HepG2 (cell line): ENCODE data around the gene SLC25A28. TPM values are rescaled to one million over a fixed set of nuclear protein-coding genes. Genes with fewer than 3 reads are reported as not detected.

Experiments used
- GPN1 ChIP-seq: sonication (generic); formaldehyde crosslinking; IDR thresholded peaks from 2 replicates; pipeline ENCODE4 v1.5.1; 2020; ENCODE audit warnings: missing genetic modification reagents, borderline replicate concordance
- KDM2A ChIP-seq: sonication (generic); formaldehyde crosslinking; IDR thresholded peaks from 2 replicates; pipeline ENCODE4 v1.4.0; 2020; ENCODE audit warnings: low read depth, missing genetic modification reagents, borderline replicate concordance
- PAF1 ChIP-seq: IDR thresholded peaks from 2 replicates; pipeline ENCODE4 v1.6.1; 2016; ENCODE audit warnings: missing genetic modification reagents, missing compliant biosample characterization
- SAFB2 ChIP-seq: sonication (generic); formaldehyde crosslinking; IDR thresholded peaks from 2 replicates; pipeline ENCODE4 v1.5.1; 2020; ENCODE audit warnings: missing genetic modification reagents, low read depth, mild to moderate bottlenecking, borderline replicate concordance
- TRAFD1 ChIP-seq: sonication (generic); formaldehyde crosslinking; IDR thresholded peaks from 2 replicates; pipeline ENCODE4 v1.5.1; 2020; ENCODE audit warnings: missing genetic modification reagents, mild to moderate bottlenecking, borderline replicate concordance
- ZHX1 ChIP-seq: sonication (generic); formaldehyde crosslinking; IDR thresholded peaks from 2 replicates; pipeline ENCODE4 v1.8.1; 2022; ENCODE audit warnings: low read depth, mild to moderate bottlenecking, missing genetic modification reagents
- ZMAT3 ChIP-seq: sonication (generic); formaldehyde crosslinking; conservative IDR thresholded peaks from 2 replicates; pipeline ENCODE4 v1.7.0; 2021; ENCODE audit warnings: missing genetic modification reagents
- ZMYM4 ChIP-seq: sonication (generic); formaldehyde crosslinking; IDR thresholded peaks from 2 replicates; pipeline ENCODE4 v1.8.1; 2023; ENCODE audit warnings: mild to moderate bottlenecking, missing genetic modification reagents
- ZNF256 ChIP-seq: sonication (generic); formaldehyde crosslinking; conservative IDR thresholded peaks from 2 replicates; pipeline ENCODE4 v1.4.0; 2020; ENCODE audit warnings: missing genetic modification reagents
- ZNF550 ChIP-seq: sonication (generic); formaldehyde crosslinking; IDR thresholded peaks from 2 replicates; pipeline ENCODE4 v1.4.0; 2020; ENCODE audit warnings: mild to moderate bottlenecking, missing genetic modification reagents, borderline replicate concordance
- ZNF619 ChIP-seq: sonication (generic); formaldehyde crosslinking; IDR thresholded peaks from 2 replicates; pipeline ENCODE4 v1.4.0; 2020; ENCODE audit warnings: mild to moderate bottlenecking, missing genetic modification reagents
- ZNF704 ChIP-seq: sonication (generic); formaldehyde crosslinking; IDR thresholded peaks from 2 replicates; pipeline ENCODE4 v1.8.1; 2023; ENCODE audit warnings: mild to moderate bottlenecking, inconsistent platforms, moderate library complexity, missing genetic modification reagents, borderline replicate concordance
- polyA plus RNA-seq, 8 experiments: library from polyadenylated mRNA; depleted of rRNA in 3 of 8; stranded (reverse) in 7 of 8; unstranded in 1 of 8; fragments of >200 nt; fragmentation: Illumina TruSeq in 4 of 8; extraction: Trizol in 4 of 8; gene quantifications; 2 replicates each; pipeline versions ENCODE4 v1.2.1 to v1.2.3, GENCODE V29; 2011 to 2016; ENCODE audit warnings: low read depth in 4 of 8, missing spikeins in 1 of 8, mixed read lengths in 1 of 8; ENCODE audit not compliant: insufficient read depth in 1 of 8
- total RNA-seq, 5 experiments: library from RNA; depleted of rRNA; stranded (reverse); fragments of >200 nt; fragmentation: Illumina TruSeq; extraction: Trizol; gene quantifications; 2 replicates each; pipeline ENCODE4 v1.2.3, GENCODE V29; 2016; ENCODE audit warnings: low read depth in 1 of 5
- TF ChIP-seq, protein P1 (sequence below): IDR thresholded peaks from 2 replicates; pipeline ENCODE4 v1.6.1; 2012; ENCODE audit warnings: low read depth, low read length, improper control_type of control experiment
- TF ChIP-seq, protein P2 (sequence below): sonication (generic); formaldehyde crosslinking; IDR thresholded peaks from 2 replicates; pipeline ENCODE4 v1.4.0; 2020; ENCODE audit warnings: missing genetic modification reagents, borderline replicate concordance

The SLC25A28 gene
- total and polyA plus RNA-seq, 2 of the 13 experiments (the other 11 are each of a cell fraction or from before 2014, with no cell fraction given): 15.2 to 41.0 TPM

- TF ChIP-seq ZHX1 (CRISPR knock-in tag) (no peak; the same call in 1 of the 2 replicates), TRAFD1 (CRISPR knock-in tag) (0 out of 2 replicates have a peak, but pooled peaks have one; percentile 65), ZNF256 (no peak), ZNF704 (CRISPR knock-in tag) (peak; percentile 81; the same call in 1 of the 2 replicates), PAF1 (CRISPR knock-in tag) (no peak), ZMAT3 (CRISPR knock-in tag) (peak; percentile 78; the same call in 1 of the 2 replicates), ZNF550 (CRISPR knock-in tag) (0 out of 2 replicates have a peak, but pooled peaks have one; percentile 15), ZNF619 (CRISPR knock-in tag) (peak; percentile 33; the same call in 1 of the 2 replicates), SAFB2 (peak; percentile 60; the same call in 1 of the 2 replicates), ZMYM4 (CRISPR knock-in tag) (peak; percentile 84; the same call in 1 of the 2 replicates), KDM2A (CRISPR knock-in tag) (peak; percentile 74), GPN1 (no peak)
- TF ChIP-seq, protein P1, sequence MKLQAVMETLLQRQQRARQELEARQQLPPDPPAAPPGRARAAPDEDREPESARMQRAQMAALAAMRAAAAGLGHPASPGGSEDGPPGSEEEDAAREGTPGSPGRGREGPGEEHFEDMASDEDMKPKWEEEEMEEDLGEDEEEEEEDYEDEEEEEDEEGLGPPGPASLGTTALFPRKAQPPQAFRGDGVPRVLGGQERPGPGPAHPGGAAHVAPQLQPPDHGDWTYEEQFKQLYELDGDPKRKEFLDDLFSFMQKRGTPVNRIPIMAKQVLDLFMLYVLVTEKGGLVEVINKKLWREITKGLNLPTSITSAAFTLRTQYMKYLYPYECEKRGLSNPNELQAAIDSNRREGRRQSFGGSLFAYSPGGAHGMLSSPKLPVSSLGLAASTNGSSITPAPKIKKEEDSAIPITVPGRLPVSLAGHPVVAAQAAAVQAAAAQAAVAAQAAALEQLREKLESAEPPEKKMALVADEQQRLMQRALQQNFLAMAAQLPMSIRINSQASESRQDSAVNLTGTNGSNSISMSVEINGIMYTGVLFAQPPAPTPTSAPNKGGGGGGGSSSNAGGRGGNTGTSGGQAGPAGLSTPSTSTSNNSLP: no peak
- TF ChIP-seq, protein P2, sequence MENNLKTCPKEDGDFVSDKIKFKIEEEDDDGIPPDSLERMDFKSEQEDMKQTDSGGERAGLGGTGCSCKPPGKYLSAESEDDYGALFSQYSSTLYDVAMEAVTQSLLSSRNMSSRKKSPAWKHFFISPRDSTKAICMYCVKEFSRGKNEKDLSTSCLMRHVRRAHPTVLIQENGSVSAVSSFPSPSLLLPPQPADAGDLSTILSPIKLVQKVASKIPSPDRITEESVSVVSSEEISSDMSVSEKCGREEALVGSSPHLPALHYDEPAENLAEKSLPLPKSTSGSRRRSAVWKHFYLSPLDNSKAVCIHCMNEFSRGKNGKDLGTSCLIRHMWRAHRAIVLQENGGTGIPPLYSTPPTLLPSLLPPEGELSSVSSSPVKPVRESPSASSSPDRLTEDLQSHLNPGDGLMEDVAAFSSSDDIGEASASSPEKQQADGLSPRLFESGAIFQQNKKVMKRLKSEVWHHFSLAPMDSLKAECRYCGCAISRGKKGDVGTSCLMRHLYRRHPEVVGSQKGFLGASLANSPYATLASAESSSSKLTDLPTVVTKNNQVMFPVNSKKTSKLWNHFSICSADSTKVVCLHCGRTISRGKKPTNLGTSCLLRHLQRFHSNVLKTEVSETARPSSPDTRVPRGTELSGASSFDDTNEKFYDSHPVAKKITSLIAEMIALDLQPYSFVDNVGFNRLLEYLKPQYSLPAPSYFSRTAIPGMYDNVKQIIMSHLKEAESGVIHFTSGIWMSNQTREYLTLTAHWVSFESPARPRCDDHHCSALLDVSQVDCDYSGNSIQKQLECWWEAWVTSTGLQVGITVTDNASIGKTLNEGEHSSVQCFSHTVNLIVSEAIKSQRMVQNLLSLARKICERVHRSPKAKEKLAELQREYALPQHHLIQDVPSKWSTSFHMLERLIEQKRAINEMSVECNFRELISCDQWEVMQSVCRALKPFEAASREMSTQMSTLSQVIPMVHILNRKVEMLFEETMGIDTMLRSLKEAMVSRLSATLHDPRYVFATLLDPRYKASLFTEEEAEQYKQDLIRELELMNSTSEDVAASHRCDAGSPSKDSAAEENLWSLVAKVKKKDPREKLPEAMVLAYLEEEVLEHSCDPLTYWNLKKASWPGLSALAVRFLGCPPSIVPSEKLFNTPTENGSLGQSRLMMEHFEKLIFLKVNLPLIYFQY (CRISPR knock-in tag): peak; percentile 40; the same call in 1 of the 2 replicates
These were observed 39.0 kb upstream of the SLC25A28 start, which contains the start of gene ENTPD7 (continued) for GRCh38 chr10:99659031-99659867.
